Skeletal muscle tissue (tissue), 4 donors: ENCODE results near the gene ALX4. TPM values are rescaled to one million over a fixed set of nuclear protein-coding genes. Genes with fewer than 3 reads are reported as not detected.

Source experiments
- H3K27ac ChIP-seq: one replicate; pipeline ENCODE4 v1.7.0; 2013; ENCODE audit warnings: mild to moderate bottlenecking, low read depth, low read length, inconsistent platforms
- H3K27me3 ChIP-seq, 3 donors: one replicate each; pipeline ENCODE4 v1.7.0; 2013; ENCODE audit warnings: low read length in 3 of 3; ENCODE audit not compliant: control insufficient read depth in 3 of 3, insufficient read depth in 3 of 3
- H3K36me3 ChIP-seq, 3 donors: one replicate each; pipeline ENCODE4 v1.7.0; 2013; ENCODE audit warnings: low read length in 3 of 3; ENCODE audit not compliant: control insufficient read depth in 3 of 3, insufficient read depth in 3 of 3
- H3K4me1 ChIP-seq, 3 donors: one replicate each; pipeline ENCODE4 v1.7.0; 2013; ENCODE audit warnings: low read length in 3 of 3, mild to moderate bottlenecking in 3 of 3; ENCODE audit not compliant: control insufficient read depth in 3 of 3, insufficient read depth in 3 of 3
- H3K4me3 ChIP-seq, 3 donors: one replicate each; pipeline ENCODE4 v1.7.0; 2013; ENCODE audit warnings: low read length in 3 of 3
- H3K9ac ChIP-seq, 3 donors: one replicate each; pipeline ENCODE4 v1.7.0; 2013; ENCODE audit warnings: low read length in 3 of 3, mild to moderate bottlenecking in 3 of 3, moderate library complexity in 2 of 3, low read depth in 1 of 3
- H3K9me3 ChIP-seq, 3 donors: one replicate each; pipeline ENCODE4 v1.7.0; 2013; ENCODE audit warnings: low read length in 3 of 3; ENCODE audit not compliant: control insufficient read depth in 3 of 3
- total RNA-seq: library from RNA; depleted of rRNA; stranded (reverse); fragments of >200 nt; gene quantifications from one replicate; pipeline ENCODE4 v1.2.3, GENCODE V29; 2014
- donor health status: Osteomylitis.

ALX4 gene
- total RNA-seq, 1 donor from 2014 or later: 2.1 TPM

GRCh38 chr11:44303401-44303938 is 6.5 kb downstream of the ALX4 start:
- no peak overlapping the region for H3K9ac ChIP-seq
- H3K4me3 ChIP-seq: no peak overlapping the region
- H3K36me3 ChIP-seq: no peaks in the 10 kb centered on the region
- no peak overlapping the region for H3K27ac ChIP-seq
- peaks cover 4 to 14% (median 13%) of the 10 kb centered on the region in 3 donors for H3K4me1 ChIP-seq
- H3K9me3 ChIP-seq: no peaks in the 10 kb centered on the region
- H3K27me3 ChIP-seq: peaks cover 73 to 83% (median 76%) of the 10 kb centered on the region in 3 donors

- Histone ChIP-seq H3K4me3 (no peak overlapping the region), H3K36me3 (no peaks in the 10 kb centered on the region), H3K27me3 (peaks cover 60 to 65% (median 60%) of the 10 kb centered on the region in 3 donors), H3K4me1 (peaks cover 4 to 14% (median 13%) of the 10 kb centered on the region in 3 donors), H3K9ac (no peak overlapping the region), H3K27ac (no peak overlapping the region), H3K9me3 (no peaks in the 10 kb centered on the region)
Observed at GRCh38 chr11:44301564-44302271, 8.2 kb downstream of the ALX4 start.

DNA sequence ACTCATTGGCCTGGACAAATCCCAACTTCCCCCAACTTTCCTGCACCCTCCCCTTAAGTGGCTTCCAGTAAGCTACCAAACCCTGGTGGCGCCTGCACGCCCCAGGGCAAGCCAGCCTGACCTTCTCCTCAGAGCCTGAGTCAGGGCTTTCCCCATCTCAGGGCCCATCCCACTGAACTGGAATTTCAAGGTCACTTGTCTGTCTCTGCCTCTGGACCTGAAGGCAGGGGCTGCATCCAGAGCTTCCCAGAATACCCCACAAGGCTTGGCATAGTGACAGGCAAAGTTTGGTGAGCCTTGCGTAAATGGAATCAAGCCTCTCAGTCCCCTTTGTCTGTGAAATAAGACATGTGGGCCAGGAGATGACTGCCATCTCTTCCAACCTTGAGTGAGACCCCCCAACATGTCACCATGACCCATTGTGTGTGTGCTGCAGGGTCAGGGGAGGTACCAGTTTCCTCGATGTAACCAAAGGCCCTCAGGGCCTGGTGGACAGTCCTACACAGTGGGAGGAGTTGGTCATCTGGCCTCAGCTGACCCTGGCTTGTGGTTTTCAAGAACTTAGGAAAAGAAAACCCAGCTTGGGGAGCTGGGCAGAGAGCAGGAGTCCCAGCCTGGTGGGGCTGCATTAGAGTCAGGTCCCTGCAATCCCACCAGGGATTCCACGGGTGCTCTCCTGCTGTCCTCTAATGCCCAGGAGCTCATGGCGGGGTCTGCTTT is 8.9 kb downstream of the ALX4 start:
- Histone ChIP-seq H3K4me1 (peaks cover 4 to 13% (median 11%) of the 10 kb centered on the region in 3 donors), H3K36me3 (no peaks in the 10 kb centered on the region), H3K9ac (no peak overlapping the region), H3K9me3 (no peaks in the 10 kb centered on the region), H3K27me3 (peaks cover 52 to 58% (median 53%) of the 10 kb centered on the region in 3 donors), H3K27ac (no peak overlapping the region), H3K4me3 (no peak overlapping the region)

DNA sequence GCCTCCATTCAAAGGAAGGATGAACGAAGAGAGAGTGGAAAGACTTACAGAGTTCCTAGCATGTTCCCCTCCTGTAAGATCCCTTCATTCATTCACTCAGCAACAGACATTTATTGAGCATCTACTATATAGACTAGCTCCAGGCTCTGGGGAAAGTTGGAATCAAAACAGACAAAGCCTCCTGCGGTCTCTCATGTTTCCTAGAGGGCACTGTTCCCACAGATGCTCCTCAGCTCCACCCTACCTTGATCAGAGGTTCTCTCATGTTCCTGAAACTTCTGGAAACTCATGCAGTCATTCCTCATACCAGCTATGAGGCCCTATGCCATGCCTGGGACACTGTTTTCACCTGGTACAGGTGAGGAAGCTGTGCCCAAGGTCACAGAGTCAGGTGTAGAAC is 11.1 kb downstream of the ALX4 start:
- no peak overlapping the region for H3K9ac ChIP-seq
- no peaks in the 10 kb centered on the region for H3K4me1 ChIP-seq
- no peaks in the 10 kb centered on the region for H3K36me3 ChIP-seq
- no peaks in the 10 kb centered on the region for H3K9me3 ChIP-seq
- H3K27me3 ChIP-seq: peaks cover 37 to 39% (median 38%) of the 10 kb centered on the region in 3 donors
- H3K4me3 ChIP-seq: no peak overlapping the region
- no peak overlapping the region for H3K27ac ChIP-seq

DNA sequence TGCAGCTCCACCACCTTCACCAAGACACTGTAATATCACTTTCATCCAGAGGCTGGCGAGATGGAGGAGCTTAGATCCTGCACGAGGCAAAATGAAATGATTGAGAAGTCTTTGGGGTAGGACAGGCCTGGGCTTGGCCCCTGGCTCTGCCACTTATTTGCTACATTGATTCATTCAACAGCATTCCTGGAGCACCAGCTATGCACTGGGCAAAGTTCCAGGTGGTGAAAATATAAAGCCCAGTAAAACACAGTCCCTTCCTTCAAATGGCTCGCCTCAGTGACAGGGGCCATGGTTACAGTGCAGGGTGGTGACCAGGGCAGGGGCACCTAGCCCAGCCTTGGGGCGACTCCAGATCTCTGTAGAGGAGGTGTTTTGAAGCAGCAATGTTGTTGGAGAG is 19.7 kb downstream of the ALX4 start:
- Histone ChIP-seq H3K9me3 (no peaks in the 10 kb centered on the region), H3K27ac (no peak overlapping the region), H3K4me3 (no peak overlapping the region), H3K9ac (no peak overlapping the region), H3K4me1 (no peaks in the 10 kb centered on the region), H3K36me3 (no peaks in the 10 kb centered on the region), H3K27me3 (peaks cover 4 to 9% (median 7%) of the 10 kb centered on the region in 3 donors)

- Histone ChIP-seq H3K4me1 (no peaks in the 10 kb centered on the region), H3K27ac (no peak overlapping the region), H3K9ac (no peak overlapping the region), H3K36me3 (no peaks in the 10 kb centered on the region), H3K9me3 (no peaks in the 10 kb centered on the region), H3K4me3 (no peak overlapping the region), H3K27me3 (peaks cover 0 to 9% (median 0%) of the 10 kb centered on the region in 3 donors)
Observed at GRCh38 chr11:44288133-44288526, 21.8 kb downstream of the ALX4 start.

GRCh38 chr11:44286911-44287310 is 23.0 kb downstream of the ALX4 start:
- Histone ChIP-seq H3K9me3 (no peaks in the 10 kb centered on the region), H3K9ac (no peak overlapping the region), H3K27ac (no peak overlapping the region), H3K4me3 (no peak overlapping the region), H3K27me3 (peaks cover 0 to 9% (median 0%) of the 10 kb centered on the region in 3 donors), H3K36me3 (no peaks in the 10 kb centered on the region), H3K4me1 (no peaks in the 10 kb centered on the region)

- Histone ChIP-seq H3K36me3 (no peaks in the 10 kb centered on the region), H3K27me3 (peaks cover 0 to 9% (median 0%) of the 10 kb centered on the region in 3 donors), H3K4me1 (no peaks in the 10 kb centered on the region), H3K9me3 (no peaks in the 10 kb centered on the region), H3K27ac (no peak overlapping the region), H3K9ac (peak overlapping the region in 1 of 3 donors; percentile 16), H3K4me3 (no peak overlapping the region)
Observed at GRCh38 chr11:44286268-44286880, 23.6 kb downstream of the ALX4 start.

GRCh38 chr11:44285756-44286155 is 24.2 kb downstream of the ALX4 start:
- no peak overlapping the region for H3K27ac ChIP-seq
- H3K4me1 ChIP-seq: no peaks in the 10 kb centered on the region
- peaks cover 0 to 8% (median 0%) of the 10 kb centered on the region in 3 donors for H3K27me3 ChIP-seq
- H3K36me3 ChIP-seq: no peaks in the 10 kb centered on the region
- peak overlapping the region in 1 of 3 donors; percentile 16 for H3K9ac ChIP-seq
- H3K4me3 ChIP-seq: no peak overlapping the region
- H3K9me3 ChIP-seq: no peaks in the 10 kb centered on the region
